ENCODE measurements around the gene FTO.

FTO gene

DNA sequence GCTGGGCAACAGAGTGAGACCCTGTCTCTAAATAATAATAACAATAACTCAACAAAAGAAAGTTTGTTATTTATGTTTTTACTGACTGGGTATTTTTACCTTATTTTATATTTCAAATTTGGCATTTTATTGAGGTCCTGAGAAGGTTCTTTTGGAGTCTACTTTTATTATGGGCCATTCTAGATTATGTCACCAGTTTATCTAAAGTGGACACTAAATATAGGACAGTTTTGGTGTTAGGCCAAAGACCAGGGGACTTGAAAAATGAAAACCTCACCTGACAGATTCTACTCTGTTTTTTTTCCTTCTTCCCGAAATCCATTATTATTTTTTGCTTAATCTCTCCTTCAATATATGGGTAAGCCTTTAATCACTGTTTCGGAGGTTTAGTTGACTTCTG lies 8.1 kb downstream of the FTO start:
- DNase-seq, result no peak

DNA sequence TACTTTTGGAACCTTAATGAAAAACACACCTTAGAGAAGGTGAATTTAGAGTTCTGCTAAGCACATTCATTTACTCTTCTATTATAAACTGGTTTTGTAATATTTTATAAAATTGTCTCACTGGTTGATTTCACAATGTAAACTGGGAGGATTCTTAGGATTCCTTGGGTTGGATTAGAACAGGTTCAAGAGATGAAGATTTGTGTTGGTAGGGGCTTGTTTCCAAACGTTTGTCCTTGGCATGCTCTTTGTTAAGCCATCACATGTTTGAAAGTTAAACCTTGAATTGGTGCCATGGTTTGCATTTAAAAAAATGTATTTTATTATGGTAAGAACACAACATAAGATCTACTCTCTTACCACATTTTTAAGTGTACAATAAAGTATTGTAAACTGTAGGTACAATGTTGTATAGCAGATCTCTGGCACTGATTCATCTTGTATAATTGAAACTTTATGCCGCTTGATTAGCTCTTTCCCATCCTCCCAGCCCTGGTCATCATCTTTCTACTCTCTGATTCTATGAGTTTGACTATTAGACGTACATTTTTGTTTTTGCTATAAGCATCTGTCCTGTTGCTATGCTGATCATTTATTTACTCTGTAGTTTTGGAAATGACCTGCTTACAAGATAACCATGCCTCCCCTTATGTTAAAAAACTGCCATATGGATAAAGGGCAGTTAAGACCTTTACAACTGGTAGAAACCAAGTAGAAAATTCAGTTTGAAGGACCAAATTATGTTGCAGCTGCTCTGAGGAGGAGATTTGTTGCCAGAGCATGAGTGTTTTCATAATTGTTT lies 9.6 kb downstream of the FTO start:
- DNase-seq, result no peak

- no peak for DNase-seq
Measured at GRCh38 chr16:53714205-53715022, 10.5 kb downstream of the FTO start.

GRCh38 chr16:53715023-53715384 lies 11.0 kb downstream of the FTO start:
- no peak for DNase-seq

GRCh38 chr16:53717577-53717976 lies 13.6 kb downstream of the FTO start:
- DNase-seq, result no peak

- no peak for DNase-seq
Measured at GRCh38 chr16:53721017-53721416, 17.1 kb downstream of the FTO start.

DNA sequence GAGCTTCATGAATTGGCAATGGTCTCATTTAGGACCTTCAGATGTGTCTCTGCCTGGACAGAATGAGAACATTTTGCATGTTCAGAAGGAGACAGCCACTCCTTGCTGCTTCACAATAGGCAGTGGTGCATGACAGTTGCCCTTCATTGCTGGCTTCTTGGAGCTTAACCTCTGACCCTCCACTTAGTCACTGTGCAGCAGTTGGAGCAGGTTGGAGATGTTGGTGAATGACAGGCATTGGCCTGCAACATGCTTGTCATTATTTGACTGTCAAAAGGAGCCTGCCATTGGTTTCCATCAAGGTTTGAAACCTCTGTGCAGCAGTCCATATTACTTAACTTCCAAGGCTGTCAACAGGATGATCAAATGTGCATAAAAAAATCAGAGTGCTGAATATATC lies 22.7 kb downstream of the FTO start:
- DNase-seq, result no peak

DNA sequence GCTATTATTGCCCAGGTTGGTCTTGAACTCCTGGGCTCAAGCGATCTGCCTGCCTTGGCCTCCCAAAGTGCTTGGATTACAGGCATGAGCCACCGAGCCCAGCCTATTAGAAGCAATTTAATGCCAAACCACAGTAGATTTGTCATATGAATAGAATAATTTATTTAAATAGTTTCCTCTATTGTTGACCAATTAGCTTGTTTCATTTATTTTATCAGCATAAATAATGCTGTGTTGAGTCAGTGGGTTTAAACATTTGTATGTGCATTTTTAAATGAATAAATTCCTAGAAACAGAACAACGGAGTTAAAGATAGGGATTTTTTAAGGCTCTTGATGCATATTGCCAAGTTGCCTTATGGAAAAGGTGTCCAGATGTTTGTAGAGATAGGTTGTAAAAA lies 26.7 kb downstream of the FTO start:
- DNase-seq, result no peak

DNA sequence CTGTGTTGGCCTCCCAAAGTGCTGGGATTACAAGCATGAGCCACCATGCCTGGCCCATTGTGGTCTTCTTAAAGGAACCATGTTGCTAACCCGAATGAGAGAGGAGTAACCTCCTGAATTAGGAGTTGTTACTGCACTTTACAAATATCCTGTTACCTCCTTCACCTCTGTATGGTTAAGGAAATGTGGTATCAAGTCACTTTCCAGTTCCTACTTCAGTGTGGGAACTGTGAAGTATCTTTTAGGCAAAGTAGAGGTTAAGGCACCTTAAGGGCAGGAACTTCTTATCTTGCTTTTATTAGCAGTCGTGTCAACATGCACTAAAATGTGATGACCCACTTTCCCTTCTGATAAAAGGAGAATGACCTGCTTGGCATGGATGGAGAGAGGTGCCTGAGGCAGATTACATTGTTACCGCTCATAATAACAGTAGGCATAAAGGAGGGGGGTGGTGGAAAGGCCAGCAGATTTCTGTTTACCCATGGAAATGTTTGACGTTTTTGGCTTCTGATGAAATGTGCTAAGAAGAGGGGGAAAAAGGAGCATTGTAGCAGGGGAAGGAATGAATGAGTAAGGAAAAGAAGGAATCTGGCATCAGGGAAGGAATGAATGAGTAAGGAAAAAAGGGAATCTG lies 28.5 kb downstream of the FTO start:
- DNase-seq, result no peak

DNA sequence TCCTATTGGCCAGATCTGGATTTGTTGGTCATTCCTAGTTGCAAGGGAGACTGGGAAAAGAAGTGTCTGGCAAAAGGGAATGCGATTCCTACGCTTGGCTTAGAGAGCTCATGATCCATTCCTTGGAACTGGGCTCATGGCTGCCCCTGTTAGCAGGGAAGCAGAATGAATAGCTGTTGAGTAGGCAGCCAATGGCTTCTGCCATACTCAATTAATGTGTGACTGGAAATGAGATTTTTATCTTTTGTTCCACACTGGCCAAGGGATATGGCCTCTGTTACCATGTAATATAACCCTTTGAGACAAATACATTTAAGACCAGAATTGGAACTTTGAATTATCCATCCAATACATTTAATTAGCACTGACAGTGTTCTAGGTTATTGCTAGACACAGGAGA lies 31.0 kb downstream of the FTO start:
- no peak for DNase-seq

- no peak for DNase-seq
Measured at GRCh38 chr16:53736297-53736696, 32.3 kb downstream of the FTO start.

DNA sequence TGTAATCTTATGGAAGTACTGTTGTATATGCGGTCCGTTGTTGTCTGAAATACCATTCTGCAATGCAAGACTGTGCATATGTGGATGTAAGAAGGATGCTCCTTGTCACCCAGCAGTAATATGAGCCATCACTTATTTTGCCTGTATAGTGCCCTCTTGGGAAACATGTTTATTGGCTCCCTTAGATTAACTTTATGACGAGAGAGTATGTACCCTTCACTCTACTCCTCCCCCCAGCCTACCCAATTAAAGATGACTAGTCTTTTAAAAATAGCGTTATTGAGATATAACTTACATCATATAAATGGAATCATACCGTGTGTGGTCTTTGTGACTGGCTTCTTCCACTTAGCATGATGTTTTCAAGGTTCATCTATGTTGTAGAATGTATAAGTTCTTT lies 33.6 kb downstream of the FTO start:
- DNase-seq, result no peak

DNA sequence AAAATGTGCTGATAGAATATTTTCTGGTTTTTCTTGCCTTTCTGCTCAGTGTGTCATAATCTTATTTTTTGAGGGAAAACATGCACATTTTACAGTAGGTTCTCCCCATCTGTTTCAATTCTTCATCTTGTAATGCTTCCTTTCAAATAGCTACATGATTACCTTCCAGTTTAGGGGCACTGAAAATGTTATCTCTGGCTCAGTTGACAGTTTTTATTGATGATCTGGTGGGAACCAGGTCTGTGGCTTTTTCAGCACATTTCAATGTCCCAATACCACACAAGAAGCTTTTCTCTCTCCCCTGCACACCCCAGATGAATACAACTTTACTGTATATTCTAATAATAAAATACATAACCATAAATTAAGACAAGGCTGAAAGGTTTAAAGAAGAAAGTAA lies 36.5 kb downstream of the FTO start:
- DNase-seq, result no peak

GRCh38 chr16:53740933-53741531 lies 37.1 kb downstream of the FTO start:
- DNase-seq, result no peak

DNA sequence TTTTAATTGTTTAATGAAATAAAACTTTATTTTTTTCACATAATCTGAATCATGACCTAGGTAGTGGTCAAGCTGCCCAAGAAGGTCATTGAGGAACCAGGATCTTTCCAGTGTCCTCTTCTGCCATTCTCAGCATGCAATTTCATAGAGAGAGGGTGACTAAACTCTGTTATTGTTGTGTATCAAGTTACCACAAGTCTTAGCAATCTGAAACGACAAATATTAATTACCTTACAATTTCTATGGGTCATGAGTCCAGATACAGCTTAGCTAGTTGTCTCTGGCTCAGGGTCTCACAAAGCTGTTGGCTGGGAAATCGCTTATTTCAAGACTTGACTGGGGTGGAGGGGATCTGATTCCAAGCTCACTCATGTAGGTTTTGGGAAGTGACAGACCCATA lies 37.6 kb downstream of the FTO start:
- DNase-seq, result no peak

DNA sequence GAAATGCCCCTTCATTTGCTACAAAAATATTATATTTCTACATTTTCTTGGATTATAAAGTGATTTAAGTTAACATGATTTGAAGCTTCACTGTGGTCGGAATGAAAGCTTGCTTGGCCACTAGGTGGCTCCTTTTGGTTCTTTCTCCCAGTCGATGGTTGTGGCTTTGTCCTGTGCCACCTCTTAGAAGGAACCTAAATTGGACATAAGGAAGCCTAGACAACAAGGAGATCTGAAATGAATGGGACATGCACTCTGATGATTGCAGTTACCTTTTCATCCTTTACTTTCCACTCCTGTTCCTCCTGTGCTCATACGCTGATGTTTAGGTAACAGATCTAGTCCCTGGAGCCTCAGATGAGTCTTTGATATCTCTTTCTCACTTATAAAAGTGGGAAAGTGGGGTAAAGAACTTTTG lies 39.2 kb downstream of the FTO start:
- peak; percentile 7 for DNase-seq

DNA sequence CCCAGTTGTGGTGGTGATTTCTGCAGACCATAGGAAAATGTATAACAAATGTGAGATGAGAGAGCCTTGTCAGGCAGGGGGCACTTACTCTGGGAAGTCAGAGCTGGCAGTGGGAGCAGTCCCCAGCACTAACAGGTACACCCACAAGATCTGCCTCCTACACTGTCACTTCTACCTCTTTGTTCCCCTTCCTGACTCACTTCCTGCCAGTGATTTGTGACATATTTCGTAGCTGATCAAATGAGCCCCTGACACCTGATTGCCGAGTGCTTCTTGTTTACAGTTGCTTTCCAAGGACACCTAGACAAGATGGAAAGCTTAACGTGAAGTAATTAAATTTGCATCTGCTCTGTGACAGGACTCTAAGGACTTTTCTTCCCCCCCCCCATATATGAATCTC lies 40.5 kb downstream of the FTO start:
- DNase-seq, result peak; percentile 44

GRCh38 chr16:53745086-53745485 lies 41.1 kb downstream of the FTO start:
- DNase-seq, result no peak

DNA sequence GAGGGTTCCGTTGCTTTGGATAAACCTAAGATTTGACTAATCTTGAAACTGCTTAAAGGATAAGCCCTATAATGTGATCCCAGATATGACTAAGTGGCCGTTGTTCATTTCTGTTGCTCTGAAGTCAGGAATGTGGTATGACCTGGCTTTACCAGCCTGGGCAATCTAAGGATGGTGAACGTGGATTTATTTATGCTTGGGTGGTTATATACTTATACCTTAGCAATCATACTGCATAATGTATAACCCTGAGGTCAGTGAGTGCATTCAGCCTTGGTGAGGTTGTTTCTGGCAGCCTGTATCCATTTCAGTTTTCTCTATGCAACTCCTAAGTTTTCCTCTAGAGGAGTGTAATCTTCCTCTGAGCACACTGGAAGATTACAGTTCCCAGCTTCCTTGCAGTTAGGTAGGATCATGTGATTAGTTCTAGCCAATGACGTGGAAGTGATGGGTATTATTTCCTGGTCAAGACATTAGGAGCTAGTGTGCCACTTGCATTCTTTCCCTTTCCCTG lies 41.9 kb downstream of the FTO start:
- no peak for DNase-seq

DNA sequence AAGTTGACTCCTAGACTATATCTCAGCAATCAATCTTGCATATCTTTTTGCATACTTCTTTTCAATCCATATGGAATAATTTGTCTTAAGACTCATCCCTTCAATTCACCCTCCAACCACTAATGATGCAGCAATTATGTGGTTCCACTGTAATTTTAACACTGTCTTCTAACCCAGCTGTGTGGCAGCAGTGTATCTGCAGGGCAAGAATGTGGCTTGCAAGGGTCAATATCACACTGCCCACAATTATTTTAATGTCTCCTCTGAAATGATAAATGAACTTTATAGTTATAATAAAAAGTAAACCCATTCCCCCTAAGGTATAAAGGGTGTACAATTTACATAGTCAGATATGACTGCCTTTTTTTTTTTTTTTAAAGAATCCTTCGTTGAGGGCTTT lies 48.6 kb downstream of the FTO start:
- no peak for DNase-seq

DNA sequence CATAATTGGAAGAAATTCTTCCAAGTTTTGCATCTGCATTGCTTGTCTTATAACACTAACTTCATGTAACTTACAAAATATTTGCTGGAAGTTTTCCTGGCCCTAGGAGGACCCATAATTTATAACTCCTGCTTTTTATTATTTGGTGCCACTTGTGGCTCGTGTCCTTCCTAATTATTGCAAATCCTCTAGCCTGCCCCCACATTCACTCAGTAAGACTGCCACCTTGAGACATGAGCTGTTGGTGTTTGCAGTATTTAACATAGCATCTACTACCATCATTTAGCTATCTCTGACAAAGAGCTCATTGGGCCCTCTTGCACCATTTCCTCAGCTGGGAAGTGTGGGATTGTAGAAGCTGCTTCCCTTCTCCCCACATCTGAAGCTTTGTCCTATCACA lies 49.5 kb downstream of the FTO start:
- DNase-seq, result no peak

GRCh38 chr16:53755026-53755910 lies 51.3 kb downstream of the FTO start:
- DNase-seq, result no peak

Measured in CD4-positive, alpha-beta T cell treated with Interleukin-4 for 4 hours (primary cell).